A549 treated with Hydrocortisone at 1 μM for 4 hours (cell line): ENCODE results near the gene IL12RB1. TPM values are rescaled to one million over a fixed set of nuclear protein-coding genes. Genes with fewer than 3 reads are reported as not detected.

Experiments
- total RNA-seq: library from RNA; stranded (reverse); fragments of 200-300 nt; extraction: Qiagen RNA extraction; gene quantifications from 5 replicates; pipeline ENCODE4 v1.2.3, GENCODE V29; 2022

Gene IL12RB1
- not detected in 5 replicates for total RNA-seq

GRCh38 chr19:18086590-18087138, at the start of gene IL12RB1:
TSS of gene IL12RB1 (minus strand) at chr19:18086934. CDS start at chr19:18086823, 111 bp downstream.

GRCh38 chr19:18097217-18097992, 10.7 kb upstream of the IL12RB1 start, which contains the start of gene MAST3:
TSS of gene MAST3 (plus strand) at chr19:18097778. CDS start at chr19:18097793, 15 bp downstream.

Other genes starting within 250 kb of the IL12RB1 start
- gene JAK3, start 239.0 kb downstream of the IL12RB1 start, total RNA-seq: 0.14 to 0.25 TPM (median 0.23 TPM) in 5 replicates
- gene RPL18A, start 227.0 kb downstream of the IL12RB1 start, total RNA-seq: 1,772 to 2,370 TPM (median 2,236 TPM) in 5 replicates
- 0.22 to 0.36 TPM (median 0.25 TPM) in 5 replicates for gene SLC5A5, start 215.0 kb downstream of the IL12RB1 start, total RNA-seq
- 92.9 to 119 TPM (median 107 TPM) in 5 replicates for gene CCDC124, start 153.9 kb downstream of the IL12RB1 start, total RNA-seq
- 0.41 to 1.2 TPM (median 0.66 TPM) in 5 replicates for gene KCNN1, start 119.8 kb downstream of the IL12RB1 start, total RNA-seq
- 46.8 to 55.2 TPM (median 53.1 TPM) in 5 replicates for gene ARRDC2, start 78.8 kb downstream of the IL12RB1 start, total RNA-seq
- gene MAST3, start 10.8 kb upstream of the IL12RB1 start, total RNA-seq: 1.8 to 2.7 TPM (median 2.1 TPM) in 5 replicates
- gene PIK3R2, start 66.2 kb upstream of the IL12RB1 start, total RNA-seq: 2.0 to 13.2 TPM (median 10.1 TPM) in 5 replicates
- gene IFI30, start 86.9 kb upstream of the IL12RB1 start, total RNA-seq: 11.4 to 18.5 TPM (median 15.0 TPM) in 5 replicates
- 8.5 to 12.0 TPM (median 11.4 TPM) in 5 replicates for gene MPV17L2, start 106.3 kb upstream of the IL12RB1 start, total RNA-seq
- 0.38 to 0.86 TPM (median 0.75 TPM) in 5 replicates for gene RAB3A, start 117.1 kb upstream of the IL12RB1 start, total RNA-seq
- gene PDE4C, start 139.5 kb upstream of the IL12RB1 start, total RNA-seq: 0.20 to 0.63 TPM (median 0.33 TPM) in 5 replicates
- gene IQCN, start 187.5 kb upstream of the IL12RB1 start, total RNA-seq: 0.58 to 1.0 TPM (median 0.78 TPM) in 5 replicates
- 21.8 to 47.6 TPM (median 41.7 TPM) in 5 replicates for gene JUND, start 194.7 kb upstream of the IL12RB1 start, total RNA-seq
- 199 to 250 TPM (median 235 TPM) in 5 replicates for gene LSM4, start 236.1 kb upstream of the IL12RB1 start, total RNA-seq